Uterus (tissue), 2 donors: ENCODE measurements around the gene ATP8B3.

ENCODE experiments used
- POLR2A ChIP-seq, 2 donors: fragments of 450-650 bp; IDR thresholded peaks; one replicate each; pipeline ENCODE4 v1.6.1; 2016; ENCODE audit warnings: antibody characterized with exemption in 2 of 2, mild to moderate bottlenecking in 1 of 2, moderate library complexity in 1 of 2
- TF ChIP-seq, protein P1 (sequence below), 4 experiments: fragments of 200-600 bp in 2 of 4; fragments of 450-650 bp in 2 of 4; sonication (generic) in 2 of 4; IDR thresholded peaks; one replicate each; pipeline ENCODE4 v1.5.1; 2016 to 2019; ENCODE audit warnings: antibody characterized with exemption in 4 of 4, mild to moderate bottlenecking in 2 of 4, moderate library complexity in 1 of 4

DNA sequence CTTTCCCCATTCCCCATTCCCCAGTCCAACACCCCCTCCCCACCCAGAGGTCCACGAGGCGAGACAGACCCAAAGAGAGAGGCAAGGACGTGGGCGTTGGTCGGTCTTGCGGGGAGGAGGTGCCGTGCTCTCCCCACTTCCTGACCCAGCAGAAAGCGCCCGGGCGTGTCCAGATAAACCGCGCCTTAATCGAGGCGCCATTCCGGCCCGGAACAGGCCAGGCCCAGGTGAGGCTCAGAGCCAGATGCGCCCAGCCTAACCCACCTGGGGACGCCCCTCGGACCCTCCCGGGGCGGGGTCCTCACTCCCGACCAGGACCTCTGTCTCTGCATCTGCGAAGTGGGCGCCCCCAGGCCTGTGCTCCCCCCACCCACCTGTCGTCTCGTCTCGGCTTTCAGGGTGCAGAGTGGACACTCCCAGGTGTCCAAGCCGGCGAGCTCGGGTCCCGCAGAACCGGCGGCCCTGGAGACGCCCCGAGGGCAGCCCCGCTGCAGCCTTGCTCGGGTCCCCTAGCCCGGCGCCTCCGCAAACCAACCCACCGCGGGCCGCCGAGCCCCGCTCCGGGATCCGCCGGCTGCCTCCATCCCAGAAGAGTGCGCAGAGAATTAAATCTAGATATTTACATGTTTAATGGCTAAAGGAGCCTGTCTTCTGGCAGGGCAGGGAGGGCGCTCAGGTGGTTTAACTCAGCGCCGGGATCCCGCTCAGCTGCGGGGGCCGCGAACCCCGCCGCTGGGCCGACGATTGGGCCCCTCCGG is 63.8 kb downstream of the ATP8B3 start:
- TF ChIP-seq, protein P1, sequence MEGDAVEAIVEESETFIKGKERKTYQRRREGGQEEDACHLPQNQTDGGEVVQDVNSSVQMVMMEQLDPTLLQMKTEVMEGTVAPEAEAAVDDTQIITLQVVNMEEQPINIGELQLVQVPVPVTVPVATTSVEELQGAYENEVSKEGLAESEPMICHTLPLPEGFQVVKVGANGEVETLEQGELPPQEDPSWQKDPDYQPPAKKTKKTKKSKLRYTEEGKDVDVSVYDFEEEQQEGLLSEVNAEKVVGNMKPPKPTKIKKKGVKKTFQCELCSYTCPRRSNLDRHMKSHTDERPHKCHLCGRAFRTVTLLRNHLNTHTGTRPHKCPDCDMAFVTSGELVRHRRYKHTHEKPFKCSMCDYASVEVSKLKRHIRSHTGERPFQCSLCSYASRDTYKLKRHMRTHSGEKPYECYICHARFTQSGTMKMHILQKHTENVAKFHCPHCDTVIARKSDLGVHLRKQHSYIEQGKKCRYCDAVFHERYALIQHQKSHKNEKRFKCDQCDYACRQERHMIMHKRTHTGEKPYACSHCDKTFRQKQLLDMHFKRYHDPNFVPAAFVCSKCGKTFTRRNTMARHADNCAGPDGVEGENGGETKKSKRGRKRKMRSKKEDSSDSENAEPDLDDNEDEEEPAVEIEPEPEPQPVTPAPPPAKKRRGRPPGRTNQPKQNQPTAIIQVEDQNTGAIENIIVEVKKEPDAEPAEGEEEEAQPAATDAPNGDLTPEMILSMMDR (IDR thresholded peaks at IDR 0.05): no peak
- no peak for TF ChIP-seq POLR2A (IDR thresholded peaks at IDR 0.05)
